DND-41 (cell line): Measurements from ENCODE around the gene NME3.

ENCODE experiments used
- ATAC-seq: fragments of 200-7000 bp; cut with Tn5 transposase; 3 replicates; pipeline ENCODE4 v1.9.1; 2021; ENCODE audit warnings: low read depth; ENCODE audit not compliant: insufficient read depth
- DNase-seq: peaks from one replicate; pipeline ENCODE4 v3.0.0-alpha.2; 2020
- H2AFZ ChIP-seq: 2 replicates; pipeline ENCODE4 v1.6.0; 2012; ENCODE audit warnings: low read depth, low read length
- H3K27ac ChIP-seq: 2 replicates; pipeline ENCODE4 v1.5.1; 2012; ENCODE audit warnings: low read length, inconsistent platforms
- H3K27me3 ChIP-seq: fragments of 200-600 bp; sonication (generic); 2 replicates; pipeline ENCODE4 v1.6.0; 2012; ENCODE audit warnings: low read length, mild to moderate bottlenecking, inconsistent platforms; ENCODE audit not compliant: insufficient read depth, poor library complexity
- H3K36me3 ChIP-seq: 2 replicates; pipeline ENCODE4 v1.5.1; 2012; ENCODE audit warnings: low read length, inconsistent platforms; ENCODE audit not compliant: insufficient read depth
- H3K4me1 ChIP-seq: 2 replicates; pipeline ENCODE4 v1.5.1; 2012; ENCODE audit warnings: mild to moderate bottlenecking, low read length; ENCODE audit not compliant: insufficient read depth
- H3K4me2 ChIP-seq: 2 replicates; pipeline ENCODE4 v1.6.0; 2012; ENCODE audit warnings: mild to moderate bottlenecking, moderate library complexity, low read length, inconsistent platforms; ENCODE audit not compliant: insufficient read depth
- H3K4me3 ChIP-seq, 2 experiments: fragments of 200-600 bp in 1 of 2; shearing (Covaris generic) in 1 of 2; 2 replicates each; pipeline ENCODE4 v1.5.1; 2012 to 2016; ENCODE audit warnings: inconsistent platforms in 2 of 2, low read length in 2 of 2, mild to moderate bottlenecking in 2 of 2, low read depth in 1 of 2, moderate library complexity in 1 of 2
- H3K79me2 ChIP-seq: 2 replicates; pipeline ENCODE4 v1.6.0; 2012; ENCODE audit warnings: low read length, inconsistent platforms; ENCODE audit not compliant: insufficient read depth
- H3K9ac ChIP-seq: 2 replicates; pipeline ENCODE4 v1.6.0; 2012; ENCODE audit warnings: low read depth, mild to moderate bottlenecking, inconsistent platforms, low read length, moderate library complexity
- H3K9me3 ChIP-seq: 2 replicates; pipeline ENCODE4 v1.5.1; 2012; ENCODE audit warnings: low read length, moderate library complexity, mild to moderate bottlenecking, inconsistent platforms; ENCODE audit not compliant: insufficient read depth, severe bottlenecking
- H4K20me1 ChIP-seq: 2 replicates; pipeline ENCODE4 v1.6.0; 2012; ENCODE audit warnings: low read length; ENCODE audit not compliant: insufficient read depth
- CTCF ChIP-seq: IDR thresholded peaks from 2 replicates; pipeline ENCODE4 v1.5.1; 2012; ENCODE audit warnings: borderline replicate concordance, low read length, moderate library complexity, mild to moderate bottlenecking; ENCODE audit not compliant: poor library complexity, severe bottlenecking; ENCODE audit errors: extremely low read depth
- EZH2 ChIP-seq: IDR thresholded peaks from 3 replicates; pipeline ENCODE4 v1.6.1; 2012; ENCODE audit warnings: borderline replicate concordance, low read depth, mild to moderate bottlenecking, moderate library complexity, low read length, inconsistent platforms; ENCODE audit not compliant: severe bottlenecking

NME3 gene

GRCh38 chr16:1768061-1768766, 3.1 kb downstream of the NME3 start:
- TF ChIP-seq EZH2 (no peak), CTCF (no peak)
- Histone ChIP-seq H3K79me2 (peaks cover 18% of the 10 kb centered on the region), H3K27me3 (no peaks in the 10 kb centered on the region), H3K36me3 (peaks cover 76% of the 10 kb centered on the region), H3K9ac (no peak overlapping the region), H3K4me3 (no peak overlapping the region), H3K27ac (no peak overlapping the region), H3K9me3 (no peaks in the 10 kb centered on the region), H2AFZ (no peak overlapping the region), H4K20me1 (peaks cover 11% of the 10 kb centered on the region; the same call in 1 of the 2 replicates), H3K4me1 (peaks cover 12% of the 10 kb centered on the region), H3K4me2 (no peak overlapping the region)
- no peak for DNase-seq
- no peak for ATAC-seq

DNA sequence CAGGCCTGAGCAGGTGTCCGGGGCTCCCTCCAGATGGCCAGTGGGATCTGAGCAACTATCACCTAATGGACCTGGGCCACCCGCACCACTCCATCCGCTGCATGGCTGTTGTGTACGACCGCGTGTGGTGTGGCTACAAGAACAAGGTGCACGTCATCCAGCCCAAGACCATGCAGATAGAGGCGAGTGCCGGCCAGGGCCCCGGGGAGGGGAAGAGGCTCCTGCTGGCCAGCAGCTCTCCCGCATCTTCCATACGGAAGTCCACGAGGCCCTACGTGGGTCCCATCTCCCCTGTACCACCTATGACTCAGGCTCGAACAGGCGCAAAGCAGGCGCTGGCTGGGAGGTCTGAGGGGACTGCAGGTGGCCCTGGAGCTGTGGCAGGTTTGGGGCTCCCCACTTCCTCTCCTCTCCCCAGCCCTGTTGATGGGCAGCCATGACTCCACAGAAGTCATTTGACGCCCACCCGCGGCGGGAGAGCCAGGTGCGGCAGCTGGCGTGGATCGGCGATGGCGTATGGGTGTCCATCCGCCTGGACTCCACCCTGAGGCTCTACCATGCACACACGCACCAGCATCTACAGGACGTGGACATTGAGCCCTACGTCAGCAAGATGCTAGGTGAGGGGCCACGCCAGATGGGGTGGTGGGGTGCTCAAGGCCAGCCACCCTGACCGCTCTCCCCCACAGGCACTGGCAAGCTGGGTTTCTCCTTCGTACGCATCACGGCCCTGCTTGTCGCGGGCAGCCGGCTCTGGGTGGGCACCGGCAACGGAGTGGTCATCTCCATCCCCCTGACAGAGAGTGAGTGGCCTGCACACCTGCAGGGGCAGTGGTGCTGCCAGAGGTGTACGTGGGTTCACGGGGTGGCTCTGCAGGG, 4.0 kb downstream of the NME3 start:
- Histone ChIP-seq H4K20me1 (peaks cover 14% of the 10 kb centered on the region; the same call in 1 of the 2 replicates), H3K9ac (no peak overlapping the region), H3K4me3 (no peak overlapping the region), H3K4me1 (peaks cover 11% of the 10 kb centered on the region), H3K36me3 (peaks cover 85% of the 10 kb centered on the region), H3K27ac (no peak overlapping the region), H3K4me2 (no peak overlapping the region), H2AFZ (no peak overlapping the region), H3K79me2 (peaks cover 10% of the 10 kb centered on the region), H3K27me3 (no peaks in the 10 kb centered on the region), H3K9me3 (no peaks in the 10 kb centered on the region)
- no peak for ATAC-seq
- TF ChIP-seq CTCF (no peak), EZH2 (no peak)
- DNase-seq: no peak

DNA sequence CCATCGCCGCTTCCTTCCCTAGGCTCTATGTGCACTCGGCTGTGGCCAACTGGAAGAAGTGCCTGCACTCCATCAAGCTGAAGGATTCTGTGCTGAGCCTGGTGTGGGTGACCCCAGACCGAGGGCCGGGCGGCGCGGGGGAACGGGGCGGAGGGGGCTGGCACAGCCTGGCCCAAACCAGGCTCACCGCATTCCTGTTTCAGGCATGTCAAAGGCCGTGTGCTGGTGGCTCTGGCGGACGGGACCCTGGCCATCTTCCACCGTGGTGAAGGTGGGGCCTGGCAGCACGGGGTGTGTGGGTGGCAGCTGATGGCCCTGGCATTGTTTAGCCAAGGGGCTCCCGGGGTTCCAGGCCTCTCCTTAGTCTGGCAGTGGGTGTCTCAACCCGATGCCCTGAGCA, 4.6 kb downstream of the NME3 start:
- no peak overlapping the region for H3K9ac ChIP-seq
- no peak for ATAC-seq

More for the DNA sequence above, 4.6 kb downstream of the NME3 start:
- Histone ChIP-seq H3K79me2 (peaks cover 3% of the 10 kb centered on the region), H3K36me3 (peaks cover 86% of the 10 kb centered on the region), H2AFZ (no peak overlapping the region), H3K4me3 (no peak overlapping the region), H3K4me1 (peaks cover 4% of the 10 kb centered on the region), H4K20me1 (peaks cover 14% of the 10 kb centered on the region; the same call in 1 of the 2 replicates), H3K9me3 (no peaks in the 10 kb centered on the region), H3K27ac (no peak overlapping the region), H3K4me2 (no peak overlapping the region), H3K27me3 (no peaks in the 10 kb centered on the region)
- no peak for DNase-seq
- TF ChIP-seq CTCF (no peak), EZH2 (no peak)
